ENCODE measurements around the gene SLC24A3.

The SLC24A3 gene

DNA sequence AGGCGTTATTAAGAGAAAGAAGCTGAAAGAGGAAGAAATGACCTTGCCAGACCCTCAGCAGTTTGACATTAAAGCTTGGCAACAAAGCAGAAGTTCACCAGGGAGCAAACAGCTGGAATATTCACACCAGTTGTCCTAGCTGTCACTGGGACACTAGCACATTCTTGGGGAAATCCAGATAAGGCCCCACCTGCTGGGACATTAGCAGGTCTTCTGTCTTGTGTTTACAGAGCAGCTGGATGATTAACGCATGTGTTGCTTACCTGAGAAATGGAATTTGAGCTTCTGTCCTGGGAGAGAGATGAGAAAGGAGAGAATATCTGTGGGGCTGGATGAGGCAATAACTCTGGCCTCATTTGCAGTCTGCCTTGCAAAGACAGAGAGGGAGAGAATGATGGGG is 408.0 kb downstream of the SLC24A3 start:
- DNase-seq (ENCODE audit: low spot score), result no peak
- TF ChIP-seq, protein P1, sequence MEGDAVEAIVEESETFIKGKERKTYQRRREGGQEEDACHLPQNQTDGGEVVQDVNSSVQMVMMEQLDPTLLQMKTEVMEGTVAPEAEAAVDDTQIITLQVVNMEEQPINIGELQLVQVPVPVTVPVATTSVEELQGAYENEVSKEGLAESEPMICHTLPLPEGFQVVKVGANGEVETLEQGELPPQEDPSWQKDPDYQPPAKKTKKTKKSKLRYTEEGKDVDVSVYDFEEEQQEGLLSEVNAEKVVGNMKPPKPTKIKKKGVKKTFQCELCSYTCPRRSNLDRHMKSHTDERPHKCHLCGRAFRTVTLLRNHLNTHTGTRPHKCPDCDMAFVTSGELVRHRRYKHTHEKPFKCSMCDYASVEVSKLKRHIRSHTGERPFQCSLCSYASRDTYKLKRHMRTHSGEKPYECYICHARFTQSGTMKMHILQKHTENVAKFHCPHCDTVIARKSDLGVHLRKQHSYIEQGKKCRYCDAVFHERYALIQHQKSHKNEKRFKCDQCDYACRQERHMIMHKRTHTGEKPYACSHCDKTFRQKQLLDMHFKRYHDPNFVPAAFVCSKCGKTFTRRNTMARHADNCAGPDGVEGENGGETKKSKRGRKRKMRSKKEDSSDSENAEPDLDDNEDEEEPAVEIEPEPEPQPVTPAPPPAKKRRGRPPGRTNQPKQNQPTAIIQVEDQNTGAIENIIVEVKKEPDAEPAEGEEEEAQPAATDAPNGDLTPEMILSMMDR (IDR thresholded peaks at IDR 0.05; ENCODE audit: borderline replicate concordance, control extremely low read depth, extremely low read depth, insufficient read depth, missing control alignments), result no peak
- in situ Hi-C loops (cut with MboI; ENCODE audit: low sequenced_read_pairs, unreplicated experiment), result no loop called here

DNA sequence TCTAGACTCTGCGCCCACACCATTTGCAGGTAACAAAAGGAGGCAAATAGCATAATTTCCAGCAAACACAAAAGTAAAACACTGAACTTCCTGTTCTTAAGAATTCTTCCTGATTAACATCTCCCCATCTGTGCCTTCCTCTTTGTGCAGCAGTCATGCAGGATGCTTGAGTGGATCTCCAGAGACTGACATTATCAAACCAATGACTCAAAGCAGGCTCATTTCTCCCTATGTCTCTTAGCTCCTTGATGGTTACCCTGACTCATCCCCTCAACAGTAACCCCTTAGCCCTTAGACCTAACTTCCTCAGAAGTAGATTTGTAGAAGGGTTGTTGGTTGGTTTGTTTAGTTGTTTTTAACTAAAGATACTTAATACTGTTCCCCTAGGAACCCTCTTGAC is 408.6 kb downstream of the SLC24A3 start:
- no peak for DNase-seq (ENCODE audit: low spot score)
- TF ChIP-seq, protein P1 (IDR thresholded peaks at IDR 0.05; ENCODE audit: borderline replicate concordance, control extremely low read depth, extremely low read depth, insufficient read depth, missing control alignments), result no peak
- in situ Hi-C loops (cut with MboI; ENCODE audit: low sequenced_read_pairs, unreplicated experiment), result no loop called here

DNA sequence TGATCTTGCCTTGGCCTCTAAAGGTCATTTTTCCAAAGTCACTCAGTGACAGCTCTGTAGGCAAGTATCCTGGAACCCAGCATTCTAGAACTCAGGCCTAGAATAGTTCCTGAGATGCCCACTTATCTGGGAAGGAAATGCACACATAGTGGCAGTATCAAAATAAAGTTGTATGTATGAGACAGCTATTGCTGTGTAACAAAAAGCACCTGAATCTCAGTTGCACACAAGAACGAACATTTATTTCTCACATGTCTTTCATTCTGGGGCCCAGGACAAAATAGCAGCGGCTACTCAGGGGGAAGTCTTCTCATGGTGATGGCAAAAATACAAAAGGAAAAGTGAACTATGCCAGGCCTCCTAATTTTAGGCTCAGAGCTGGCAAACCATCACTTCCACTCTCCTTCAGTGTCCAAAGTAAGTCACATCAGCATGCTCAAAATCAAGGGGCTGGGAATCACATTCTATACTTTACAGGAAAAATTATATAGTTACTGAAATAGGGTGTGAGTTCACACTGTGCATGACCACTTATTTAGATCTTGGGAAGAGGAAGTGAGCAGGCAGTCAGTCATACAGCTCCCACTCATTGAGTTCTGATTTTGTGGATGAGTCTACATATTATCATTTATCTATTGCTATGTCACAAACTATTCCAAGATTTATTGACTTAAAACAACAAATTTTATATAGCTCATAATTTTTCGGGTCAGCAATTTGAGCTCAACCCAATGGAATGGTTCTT is 412.0 kb downstream of the SLC24A3 start:
- TF ChIP-seq, protein P1 (IDR thresholded peaks at IDR 0.05; ENCODE audit: borderline replicate concordance, control extremely low read depth, extremely low read depth, insufficient read depth, missing control alignments), result no peak
- DNase-seq (ENCODE audit: low spot score), result no peak
- in situ Hi-C loops (cut with MboI; ENCODE audit: low sequenced_read_pairs, unreplicated experiment), result no loop called here

DNA sequence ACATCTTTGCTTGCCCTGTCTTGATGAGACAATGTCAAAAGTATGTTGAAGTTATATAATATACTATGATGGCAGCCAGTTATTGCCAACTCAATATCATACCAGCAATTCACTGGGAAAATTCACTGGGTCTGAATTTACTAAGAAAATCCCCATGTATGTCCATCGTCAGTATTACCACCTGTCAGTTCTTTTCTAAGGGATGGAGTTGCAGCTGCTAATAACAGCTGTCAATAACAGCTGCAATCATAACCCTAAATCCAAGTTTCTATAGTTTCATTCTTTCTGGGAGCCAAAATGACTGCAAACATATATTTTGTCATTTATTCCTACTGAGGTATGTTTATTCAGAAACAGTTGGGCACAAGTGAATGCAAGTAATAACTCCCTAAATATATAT is 413.0 kb downstream of the SLC24A3 start:
- no peak for DNase-seq (ENCODE audit: low spot score)
- in situ Hi-C loops (cut with MboI; ENCODE audit: low sequenced_read_pairs, unreplicated experiment), result no loop called here
- TF ChIP-seq, protein P1 (IDR thresholded peaks at IDR 0.05; ENCODE audit: borderline replicate concordance, control extremely low read depth, extremely low read depth, insufficient read depth, missing control alignments), result no peak

DNA sequence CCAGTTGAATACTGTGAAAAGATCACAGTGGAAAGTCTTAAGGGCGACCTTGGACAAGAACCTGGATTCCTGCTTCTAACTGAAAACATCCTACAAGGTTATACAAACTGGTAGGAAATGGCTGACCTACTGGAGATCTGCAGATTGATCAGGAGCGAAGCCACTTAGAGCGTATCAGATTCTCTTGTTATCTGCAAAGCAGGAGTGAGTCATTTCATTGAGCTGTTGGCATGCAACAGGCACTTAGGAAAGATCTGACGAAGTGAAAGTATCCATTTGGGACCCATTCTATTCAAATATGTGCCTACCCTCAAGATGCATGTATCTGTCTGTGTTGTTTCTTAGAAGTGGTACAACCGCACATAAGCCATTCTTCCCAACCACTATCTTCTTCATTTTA is 414.5 kb downstream of the SLC24A3 start:
- TF ChIP-seq, protein P1 (IDR thresholded peaks at IDR 0.05; ENCODE audit: borderline replicate concordance, control extremely low read depth, extremely low read depth, insufficient read depth, missing control alignments), result no peak
- in situ Hi-C loops (cut with MboI; ENCODE audit: low sequenced_read_pairs, unreplicated experiment), result no loop called here
- no peak for DNase-seq (ENCODE audit: low spot score)

DNA sequence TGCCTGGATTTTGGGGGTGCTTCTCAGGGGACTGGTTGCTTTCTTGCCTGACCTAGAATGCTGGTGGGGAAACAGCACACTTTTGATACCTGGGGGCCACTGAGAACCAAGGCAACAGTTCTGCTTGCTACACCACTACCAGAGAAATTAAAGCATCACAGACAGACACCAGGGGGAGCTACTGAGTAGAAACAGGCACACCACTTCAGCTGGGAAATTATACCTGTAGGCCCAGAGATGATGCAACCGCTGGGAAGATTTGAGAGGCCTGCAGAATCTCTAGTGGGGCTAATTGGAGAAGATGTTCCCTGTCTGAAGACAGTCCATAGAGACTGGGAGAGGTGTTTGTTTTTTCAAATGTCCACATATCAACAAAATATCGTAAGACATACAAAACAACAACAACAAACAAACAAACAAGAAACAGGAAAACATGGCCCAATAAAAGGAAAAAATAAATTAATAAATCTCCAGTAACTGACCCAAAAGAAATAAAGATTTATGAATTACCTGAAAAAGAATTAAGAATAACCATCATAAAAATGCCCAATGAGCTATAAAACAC is 416.2 kb downstream of the SLC24A3 start:
- in situ Hi-C loops (cut with MboI; ENCODE audit: low sequenced_read_pairs, unreplicated experiment), result no loop called here
- TF ChIP-seq, protein P1 (IDR thresholded peaks at IDR 0.05; ENCODE audit: borderline replicate concordance, control extremely low read depth, extremely low read depth, insufficient read depth, missing control alignments), result peak; percentile 64
- DNase-seq (ENCODE audit: low spot score), result peak; percentile 70
